Effector memory CD4-positive, alpha-beta T cell (primary cell): ENCODE measurements around the gene STRN.

Source experiments
- DNase-seq, 3 donors: peaks; one replicate each; pipeline ENCODE4 v3.0.0-alpha.2; 2020
- H3K27ac ChIP-seq: 2 replicates; pipeline ENCODE4 v1.7.0; 2013; ENCODE audit warnings: mild to moderate bottlenecking, low read length, moderate library complexity; ENCODE audit not compliant: insufficient read depth, poor library complexity, severe bottlenecking
- H3K27me3 ChIP-seq: replicated peaks from 2 replicates; pipeline ENCODE4 v1.7.0; 2013; ENCODE audit warnings: mild to moderate bottlenecking, low read length; ENCODE audit not compliant: insufficient read depth, control insufficient read depth, poor library complexity, severe bottlenecking
- H3K36me3 ChIP-seq: 2 replicates; pipeline ENCODE4 v1.7.0; 2013; ENCODE audit warnings: mild to moderate bottlenecking, low read length, moderate library complexity; ENCODE audit not compliant: control insufficient read depth, insufficient read depth
- H3K4me1 ChIP-seq: 2 replicates; pipeline ENCODE4 v1.7.0; 2013; ENCODE audit warnings: low read length, mild to moderate bottlenecking; ENCODE audit not compliant: control insufficient read depth, insufficient read depth, poor library complexity, severe bottlenecking
- H3K4me3 ChIP-seq: 2 replicates; pipeline ENCODE4 v1.7.0; 2013; ENCODE audit warnings: low read length, low read depth, mild to moderate bottlenecking; ENCODE audit not compliant: insufficient read depth, poor library complexity, severe bottlenecking
- H3K9me3 ChIP-seq: 2 replicates; pipeline ENCODE4 v1.7.0; 2013; ENCODE audit warnings: mild to moderate bottlenecking, low read length, moderate library complexity; ENCODE audit not compliant: control insufficient read depth

Gene STRN

GRCh38 chr2:36886664-36887063 lies 79.7 kb downstream of the STRN start:
- DNase-seq: no peak
- H3K27ac ChIP-seq: no peak overlapping the region
- H3K4me3 ChIP-seq: no peak overlapping the region
- H3K4me1 ChIP-seq: no peaks in the 10 kb centered on the region
- H3K9me3 ChIP-seq: no peaks in the 10 kb centered on the region
- no peaks in the 10 kb centered on the region for H3K27me3 ChIP-seq
- H3K36me3 ChIP-seq: peaks cover 27% of the 10 kb centered on the region

- H3K27me3 ChIP-seq: no peaks in the 10 kb centered on the region
- no peak for DNase-seq
- no peaks in the 10 kb centered on the region for H3K4me1 ChIP-seq
- no peak overlapping the region for H3K4me3 ChIP-seq
- H3K27ac ChIP-seq: no peak overlapping the region
- H3K36me3 ChIP-seq: peaks cover 30% of the 10 kb centered on the region
- no peaks in the 10 kb centered on the region for H3K9me3 ChIP-seq
These were observed 80.7 kb downstream of the STRN start for GRCh38 chr2:36885605-36886004.

GRCh38 chr2:36882532-36882931 lies 83.8 kb downstream of the STRN start:
- DNase-seq: no peak
- H3K27me3 ChIP-seq: no peaks in the 10 kb centered on the region
- H3K9me3 ChIP-seq: no peaks in the 10 kb centered on the region
- H3K4me3 ChIP-seq: no peak overlapping the region
- no peaks in the 10 kb centered on the region for H3K4me1 ChIP-seq
- peaks cover 34% of the 10 kb centered on the region for H3K36me3 ChIP-seq
- H3K27ac ChIP-seq: no peak overlapping the region

GRCh38 chr2:36881816-36882215 lies 84.5 kb downstream of the STRN start:
- Histone ChIP-seq H3K27me3 (no peaks in the 10 kb centered on the region), H3K4me1 (no peaks in the 10 kb centered on the region), H3K9me3 (no peaks in the 10 kb centered on the region), H3K27ac (no peak overlapping the region), H3K4me3 (no peak overlapping the region), H3K36me3 (peaks cover 41% of the 10 kb centered on the region)
- DNase-seq: no peak

DNA sequence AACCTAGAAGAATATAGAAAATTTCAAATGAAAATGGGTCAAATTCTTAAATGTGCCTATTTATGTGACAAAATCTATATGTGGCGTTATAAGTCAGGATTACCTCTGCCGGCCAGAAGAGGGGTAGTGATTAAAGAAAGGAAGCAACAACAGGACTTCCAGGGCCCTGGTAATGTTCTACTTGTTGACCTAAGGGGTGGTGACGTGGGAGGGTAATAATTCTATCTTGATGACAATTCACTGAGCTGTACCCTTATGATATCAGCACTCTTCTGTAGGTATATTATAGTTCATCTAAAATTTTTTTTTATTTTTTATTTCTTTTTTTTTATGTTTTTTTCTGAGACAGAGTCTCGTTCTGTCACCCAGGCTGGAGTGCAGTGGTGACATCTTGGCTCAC lies 87.9 kb downstream of the STRN start:
- Histone ChIP-seq H3K36me3 (peaks cover 35% of the 10 kb centered on the region), H3K27ac (no peak overlapping the region), H3K9me3 (no peaks in the 10 kb centered on the region), H3K4me3 (no peak overlapping the region), H3K4me1 (no peaks in the 10 kb centered on the region), H3K27me3 (no peaks in the 10 kb centered on the region)
- no peak for DNase-seq

DNA sequence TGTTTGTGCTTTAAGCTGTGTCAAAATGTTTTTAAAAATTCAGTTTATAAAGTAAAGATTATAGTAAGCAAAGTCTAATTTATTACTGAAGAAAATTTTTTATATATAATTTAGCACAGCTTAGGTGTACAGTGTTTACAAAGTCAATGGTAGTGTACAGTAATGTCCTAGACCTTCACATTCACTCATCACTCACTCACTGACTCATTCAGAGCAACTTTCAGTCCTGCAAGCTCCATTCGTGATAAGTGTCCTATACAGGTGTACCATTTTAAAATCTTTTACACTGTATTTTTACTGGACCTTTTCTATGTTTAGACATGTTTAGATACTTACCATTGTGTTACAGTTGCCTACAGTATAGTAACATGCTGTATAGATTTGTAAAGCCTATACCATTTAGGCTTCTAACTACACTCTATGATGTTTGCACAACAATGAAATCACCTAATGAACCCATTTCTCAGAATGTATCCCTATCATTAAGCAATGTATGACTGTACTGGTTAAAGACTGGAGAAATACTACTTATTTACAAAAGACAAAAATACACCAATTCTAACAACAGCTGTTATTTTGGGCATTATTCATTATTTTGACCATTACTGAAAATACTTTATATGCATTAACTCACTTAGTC lies 95.1 kb downstream of the STRN start:
- H3K4me1 ChIP-seq: no peaks in the 10 kb centered on the region
- H3K4me3 ChIP-seq: no peak overlapping the region
- H3K9me3 ChIP-seq: no peaks in the 10 kb centered on the region
- no peak overlapping the region for H3K27ac ChIP-seq
- peaks cover 28% of the 10 kb centered on the region for H3K36me3 ChIP-seq
- no peaks in the 10 kb centered on the region for H3K27me3 ChIP-seq
- no peak for DNase-seq

- Histone ChIP-seq H3K4me1 (no peaks in the 10 kb centered on the region), H3K27me3 (no peaks in the 10 kb centered on the region), H3K27ac (no peak overlapping the region), H3K9me3 (no peaks in the 10 kb centered on the region), H3K36me3 (peaks cover 17% of the 10 kb centered on the region), H3K4me3 (no peak overlapping the region)
- no peak for DNase-seq
These were observed 96.7 kb downstream of the STRN start for GRCh38 chr2:36869606-36870005.

DNA sequence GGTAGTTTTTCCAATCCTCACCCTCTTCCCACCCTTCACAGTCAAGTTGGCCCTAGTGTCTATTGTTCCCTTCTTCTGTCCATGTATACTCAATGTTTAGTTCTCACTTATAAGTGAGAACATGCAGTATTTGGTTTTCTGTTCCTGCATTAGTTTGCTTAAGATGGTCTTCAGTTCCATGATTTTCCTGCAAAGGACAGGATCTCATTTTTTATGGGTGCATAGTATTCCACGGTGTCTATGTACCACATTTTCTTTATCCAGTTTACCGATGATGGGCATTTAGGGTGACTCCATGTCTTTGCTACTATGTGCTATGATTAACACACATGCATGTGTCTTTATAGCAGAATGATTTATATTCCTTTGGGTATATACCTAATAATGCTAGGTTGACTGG lies 104.4 kb downstream of the STRN start:
- H3K9me3 ChIP-seq: no peaks in the 10 kb centered on the region
- no peak for DNase-seq
- H3K27ac ChIP-seq: no peak overlapping the region
- H3K27me3 ChIP-seq: no peaks in the 10 kb centered on the region
- no peaks in the 10 kb centered on the region for H3K4me1 ChIP-seq
- H3K4me3 ChIP-seq: no peak overlapping the region
- peaks cover 6% of the 10 kb centered on the region for H3K36me3 ChIP-seq

DNA sequence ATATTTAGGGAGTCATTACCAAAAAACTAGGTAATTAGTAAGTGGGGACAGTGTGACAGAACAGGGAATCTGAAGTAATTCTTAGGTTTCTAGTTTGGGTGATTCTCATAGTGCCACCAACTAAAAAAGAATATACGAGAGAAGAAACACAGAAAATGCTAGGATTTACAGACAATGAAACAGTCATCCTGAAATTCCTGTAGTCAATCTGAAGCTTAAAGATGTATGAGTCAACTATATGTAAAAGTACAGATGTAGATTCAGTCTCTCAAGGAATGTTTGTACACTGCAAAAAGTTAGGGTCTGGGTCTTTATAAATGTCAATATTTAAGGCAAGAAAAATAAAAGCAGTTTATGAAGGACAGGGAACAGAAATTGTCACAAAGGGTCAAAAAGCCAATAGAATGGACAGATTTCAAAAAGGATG lies 107.0 kb downstream of the STRN start:
- Histone ChIP-seq H3K4me1 (no peaks in the 10 kb centered on the region), H3K27ac (no peak overlapping the region), H3K27me3 (no peaks in the 10 kb centered on the region), H3K36me3 (peaks cover 9% of the 10 kb centered on the region), H3K4me3 (no peak overlapping the region), H3K9me3 (no peaks in the 10 kb centered on the region)
- DNase-seq: no peak

GRCh38 chr2:36858551-36859365 lies 107.6 kb downstream of the STRN start:
- no peak for DNase-seq
- Histone ChIP-seq H3K9me3 (no peaks in the 10 kb centered on the region), H3K36me3 (peaks cover 9% of the 10 kb centered on the region), H3K27me3 (no peaks in the 10 kb centered on the region), H3K27ac (no peak overlapping the region), H3K4me3 (no peak overlapping the region), H3K4me1 (no peaks in the 10 kb centered on the region)
